Effector CD8-positive, alpha-beta T cell (primary cell): ENCODE data around the gene SLC5A3.

Experiments
- DNase-seq: peaks from one replicate; lab custom pipeline; 2025; lab: John Stamatoyannopoulos, UW

Gene SLC5A3

DNA sequence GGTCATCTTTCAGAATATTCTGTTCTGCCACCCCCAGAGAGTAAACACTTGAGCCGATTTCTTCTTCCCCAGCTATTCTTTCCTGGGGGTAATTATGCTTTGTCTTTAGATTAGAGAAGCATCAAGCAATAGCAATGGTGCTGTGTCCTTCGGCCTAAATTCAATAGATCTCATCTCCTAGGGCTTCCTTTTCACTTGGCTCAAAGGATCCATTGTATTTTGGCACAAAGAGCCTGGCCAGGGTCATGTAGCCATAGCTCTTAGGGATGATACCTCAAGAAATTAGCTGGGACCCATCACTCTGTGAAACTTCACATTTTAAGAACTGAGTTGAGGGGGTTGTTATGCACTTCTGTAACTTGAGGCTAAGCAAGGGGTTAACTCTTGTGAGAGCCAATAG is 27.0 kb downstream of the SLC5A3 start:
- DNase-seq: no peak

DNA sequence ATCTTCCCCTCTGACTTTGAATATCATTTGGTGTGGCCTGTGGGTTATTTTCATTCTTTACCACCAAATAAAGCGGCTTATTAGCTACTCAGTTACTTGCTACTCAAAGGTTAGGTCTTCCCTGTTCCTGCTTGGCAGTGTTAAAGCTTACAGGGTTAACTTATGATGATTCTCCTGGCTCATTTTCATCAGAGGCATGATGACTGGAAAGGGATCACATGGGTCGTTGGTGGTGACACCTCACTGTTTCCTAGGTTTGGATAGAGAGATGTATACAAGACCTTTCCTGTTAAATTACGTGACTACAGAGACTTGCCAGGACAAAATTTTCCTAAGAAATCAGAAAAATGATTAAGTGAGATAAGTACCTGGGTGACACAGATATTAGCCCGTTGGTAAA is 27.4 kb downstream of the SLC5A3 start:
- DNase-seq: no peak

DNA sequence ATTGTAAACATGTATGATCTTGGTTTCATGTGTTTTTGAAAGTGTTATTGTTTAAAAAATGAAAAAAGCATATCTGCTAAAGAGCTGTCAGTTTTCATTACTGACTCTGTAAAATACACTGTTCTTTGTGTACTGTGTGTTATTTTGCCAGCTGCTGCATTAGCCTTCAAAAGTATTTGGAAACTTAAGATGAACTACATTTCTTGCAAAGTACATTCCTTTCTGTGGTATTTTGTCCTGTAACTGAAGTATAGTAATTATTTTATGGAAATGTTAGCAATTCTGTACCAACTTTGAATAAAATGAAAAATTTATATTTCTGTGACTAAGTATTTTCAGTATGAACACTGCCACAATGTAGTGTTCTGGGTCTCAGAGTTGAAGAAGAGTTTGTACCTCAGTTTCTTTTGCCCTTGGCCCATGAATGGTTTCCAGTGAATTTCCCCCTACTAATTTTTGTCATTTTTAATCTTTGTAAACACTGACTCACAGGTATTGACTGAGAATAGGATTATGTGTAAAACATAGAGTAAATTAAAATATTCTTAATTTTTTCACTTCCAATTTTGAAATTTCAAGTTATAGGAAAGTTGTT is 32.7 kb downstream of the SLC5A3 start:
- DNase-seq: no peak

DNA sequence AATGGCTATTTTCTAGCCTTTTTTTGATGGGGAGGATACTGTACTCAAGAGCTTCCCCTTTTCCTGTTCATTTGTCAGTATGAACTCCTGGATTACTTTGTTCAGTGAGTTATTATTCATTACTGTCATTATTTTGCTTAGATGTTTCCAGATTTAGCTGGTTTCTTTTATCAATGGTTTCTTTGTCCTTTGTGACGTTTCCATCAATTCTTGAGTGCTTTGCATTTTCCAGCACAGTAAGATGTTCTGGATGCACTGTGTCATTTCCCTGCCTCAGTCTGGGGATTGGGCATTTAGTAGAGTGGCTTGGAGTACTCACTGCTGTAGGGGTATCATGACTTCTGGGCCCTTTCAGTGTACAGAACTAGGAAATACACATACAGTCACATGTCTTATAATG is 34.2 kb downstream of the SLC5A3 start:
- no peak for DNase-seq

DNA sequence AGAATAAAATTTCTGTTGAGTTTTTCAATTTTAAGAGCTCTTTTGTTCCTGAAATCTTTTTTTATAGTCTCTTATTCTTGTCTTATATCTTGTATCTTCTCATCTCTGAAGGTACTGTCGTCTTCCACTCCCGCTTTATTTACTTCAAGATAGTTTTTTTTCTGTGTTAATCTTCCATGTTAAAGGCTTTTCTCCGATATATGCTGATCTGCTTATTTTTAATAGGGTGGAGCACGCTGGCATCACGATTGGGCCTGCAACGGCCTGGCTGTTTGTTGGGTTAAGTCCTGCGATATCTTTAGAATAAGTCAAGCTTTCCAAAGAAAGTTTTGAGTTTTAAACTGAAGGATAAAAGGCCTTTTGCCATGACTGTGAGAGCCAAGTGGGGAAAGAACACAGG is 35.7 kb downstream of the SLC5A3 start:
- no peak for DNase-seq

DNA sequence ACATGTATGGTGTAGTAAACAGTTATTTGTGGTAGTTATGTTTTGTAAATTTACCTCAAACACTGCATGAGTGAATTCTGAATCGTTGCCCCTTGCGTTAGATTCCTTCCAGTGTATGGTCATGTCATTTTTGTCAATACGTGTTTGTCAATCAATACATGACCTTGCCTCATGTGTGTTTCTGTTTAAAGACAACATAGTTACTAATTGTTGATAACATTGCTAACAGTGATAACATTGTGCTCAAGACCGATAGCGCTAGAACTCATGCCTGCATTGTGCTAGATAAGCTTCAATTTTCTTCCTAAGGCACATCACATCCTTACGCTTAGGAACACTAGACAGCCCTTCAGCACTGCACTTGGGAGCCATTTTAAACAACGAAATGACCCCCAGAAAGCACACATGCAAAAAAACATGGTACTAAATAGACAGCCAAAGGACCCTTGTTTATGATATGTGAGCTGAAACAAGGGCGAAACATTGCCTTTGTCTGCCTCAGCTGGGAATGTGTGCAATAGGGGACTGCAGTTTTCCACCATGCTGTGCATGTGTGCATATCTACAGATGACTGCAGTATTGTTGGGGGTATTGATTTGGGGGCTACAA is 37.3 kb downstream of the SLC5A3 start:
- no peak for DNase-seq

DNA sequence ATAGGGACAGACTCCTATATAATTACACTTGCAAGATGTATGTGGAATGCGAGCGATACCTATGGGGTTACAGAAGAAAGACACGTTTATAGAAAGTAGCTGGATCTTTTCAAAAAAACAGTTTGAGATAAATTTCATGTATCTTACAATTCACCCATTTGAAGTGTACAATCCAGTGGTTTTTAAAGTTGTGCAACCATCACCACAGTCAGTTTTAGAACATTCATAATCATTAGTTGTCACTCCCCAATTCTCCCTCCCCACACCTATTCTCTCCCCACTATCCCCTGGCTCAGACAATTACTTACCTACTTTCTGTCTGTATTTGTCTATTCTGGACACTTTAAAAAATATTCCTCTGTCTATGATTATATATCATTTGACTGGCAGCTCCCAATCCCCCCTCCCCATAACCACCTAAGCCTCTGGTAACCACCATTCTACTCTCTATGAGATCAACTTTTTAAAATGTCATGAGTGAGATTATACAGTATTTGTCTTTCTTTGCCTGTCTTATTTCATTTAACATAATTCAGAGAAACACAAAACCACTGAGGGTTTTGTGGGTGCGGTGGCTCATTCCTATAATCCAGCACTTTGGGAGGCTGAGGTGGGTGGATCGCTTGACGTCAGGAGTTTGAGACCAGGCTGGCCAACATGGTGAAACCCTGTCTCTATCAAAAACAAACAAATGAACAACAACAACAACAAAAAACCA is 39.1 kb downstream of the SLC5A3 start:
- no peak for DNase-seq

DNA sequence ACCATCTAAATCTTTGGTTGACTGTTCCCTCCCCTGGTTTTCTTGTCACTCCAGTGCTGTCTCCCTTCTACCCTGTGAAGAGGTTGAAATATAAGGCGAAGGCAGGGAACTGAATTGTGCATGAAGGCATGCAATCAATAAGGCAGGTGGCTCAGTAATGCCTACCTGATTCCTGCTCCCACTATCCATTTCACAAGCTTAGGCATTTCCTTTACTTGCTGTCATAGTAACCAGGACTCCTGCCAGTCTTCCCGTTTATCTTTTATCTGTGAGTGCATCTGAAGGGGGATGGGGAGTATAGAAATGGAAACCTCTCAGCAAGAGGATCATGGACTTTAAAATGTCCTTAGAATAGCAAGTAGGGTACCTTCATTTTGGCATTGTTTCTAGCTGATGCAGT is 40.5 kb downstream of the SLC5A3 start:
- no peak for DNase-seq

DNA sequence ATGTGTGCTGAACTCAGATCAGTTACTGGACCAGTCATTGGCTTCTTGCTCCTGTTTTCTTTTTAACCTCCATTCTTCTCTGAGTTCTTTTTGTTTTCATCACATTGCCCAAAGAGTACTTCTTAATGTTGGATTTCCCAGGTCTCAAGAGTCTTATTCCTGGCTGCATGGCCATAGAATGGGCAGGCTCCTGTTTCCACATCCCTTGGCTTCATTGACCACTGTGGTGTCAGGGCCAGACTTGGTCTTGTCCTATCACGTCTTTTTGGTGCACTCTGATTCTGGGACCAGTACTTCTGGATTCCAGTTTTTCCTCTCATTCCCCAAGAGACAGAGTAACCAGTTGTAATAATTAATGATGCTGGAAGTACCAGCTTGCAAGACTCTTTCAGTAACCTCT is 41.8 kb downstream of the SLC5A3 start:
- no peak for DNase-seq

DNA sequence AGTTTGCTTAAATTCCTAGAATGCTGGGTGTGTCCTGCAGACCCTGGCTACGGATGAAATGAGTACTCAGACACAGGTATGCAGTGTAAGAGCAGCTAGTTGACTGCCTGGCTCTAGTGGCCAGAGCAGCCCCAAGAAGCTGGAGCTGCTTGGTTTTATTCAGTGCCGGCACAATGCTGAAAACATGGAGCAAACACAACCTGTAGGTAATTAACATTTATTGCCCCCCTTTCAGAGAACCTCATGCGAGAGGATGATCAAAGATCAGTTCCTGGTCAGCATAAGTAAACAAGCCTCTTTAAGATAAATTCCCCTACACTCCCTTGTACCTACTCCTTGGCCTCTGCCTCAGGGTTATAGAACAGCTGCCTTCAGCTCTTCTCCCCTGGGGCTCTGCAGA is 43.2 kb downstream of the SLC5A3 start:
- DNase-seq: no peak

DNA sequence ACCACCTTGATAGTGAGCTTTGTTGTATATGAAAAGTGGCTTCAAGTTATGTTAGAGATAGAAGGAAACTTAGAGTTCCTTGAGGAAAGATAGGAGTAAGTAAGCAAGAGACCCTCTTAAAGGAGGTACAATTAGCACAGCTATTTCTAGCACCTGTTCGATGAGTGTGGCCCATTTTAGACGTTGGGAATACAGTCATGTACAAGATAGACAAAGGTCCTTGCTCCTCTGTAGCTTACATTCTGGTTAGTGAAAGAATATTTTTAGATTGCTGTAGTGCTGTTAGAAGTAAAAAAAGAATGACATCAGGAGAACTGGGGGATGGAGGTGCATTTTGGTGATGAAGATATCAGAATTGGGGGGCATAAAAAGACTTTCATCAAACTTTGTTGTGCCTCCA is 47.5 kb downstream of the SLC5A3 start:
- DNase-seq: no peak

DNA sequence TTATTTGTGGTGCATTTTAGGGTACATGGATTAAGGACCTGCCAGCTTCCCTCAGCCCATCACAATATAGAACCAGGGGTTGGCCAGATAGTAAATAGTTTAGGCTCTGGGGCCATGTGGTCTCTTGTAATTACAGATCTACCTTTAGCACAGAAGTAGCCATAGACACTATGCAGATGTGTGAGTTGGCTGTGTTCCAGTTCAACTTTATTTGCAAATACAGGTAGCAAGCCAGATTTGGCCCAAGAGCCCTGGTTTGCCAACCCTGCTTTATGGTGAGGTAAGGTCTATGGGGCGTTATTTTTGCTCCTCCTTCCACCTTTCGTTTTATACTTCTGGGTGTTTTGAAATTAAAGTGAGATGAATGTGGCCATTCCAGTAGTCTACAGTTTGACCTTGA is 48.7 kb downstream of the SLC5A3 start:
- no peak for DNase-seq
